ENCODE measurements around the gene LPCAT1.
A peak's percentile ranks its signal among the peaks of the same experiment; 100 is the strongest.
"Not testable (repeated sequence)": the region's sequence is repeated elsewhere in the genome, so short reads cannot be mapped to it uniquely, and the experiment has no call there.

The LPCAT1 gene

GRCh38 chr5:1520791-1521453 is 2.8 kb downstream of the LPCAT1 start:
- peak; percentile 92 for DNase-seq

- DNase-seq = no peak
Measured at GRCh38 chr5:1519631-1520210, 4.0 kb downstream of the LPCAT1 start.

- no peak for DNase-seq
Measured at GRCh38 chr5:1517838-1518237, 5.9 kb downstream of the LPCAT1 start.

GRCh38 chr5:1516615-1517601 is 6.9 kb downstream of the LPCAT1 start:
- DNase-seq = no peak

- DNase-seq = no peak
Measured at GRCh38 chr5:1515921-1516571, 7.7 kb downstream of the LPCAT1 start.

- no peak for DNase-seq
Measured at GRCh38 chr5:1515311-1515920, 8.3 kb downstream of the LPCAT1 start.

- not testable (repeated sequence) for DNase-seq
Measured at GRCh38 chr5:1514819-1515310, 8.9 kb downstream of the LPCAT1 start.

- no peak for DNase-seq
Measured at GRCh38 chr5:1514027-1514818, 9.5 kb downstream of the LPCAT1 start.

- DNase-seq = no peak
Measured at GRCh38 chr5:1513326-1514026, 10.3 kb downstream of the LPCAT1 start.

GRCh38 chr5:1512541-1513291 is 11.0 kb downstream of the LPCAT1 start:
- DNase-seq = no peak

- DNase-seq = peak; percentile 49
Measured at GRCh38 chr5:1511651-1512540, 11.9 kb downstream of the LPCAT1 start.

GRCh38 chr5:1511048-1511447 is 12.7 kb downstream of the LPCAT1 start:
- DNase-seq = no peak

GRCh38 chr5:1510631-1511030 is 13.1 kb downstream of the LPCAT1 start:
- no peak for DNase-seq

GRCh38 chr5:1510151-1510561 is 13.6 kb downstream of the LPCAT1 start:
- no peak for DNase-seq

- DNase-seq = no peak
Measured at GRCh38 chr5:1509346-1510085, 14.2 kb downstream of the LPCAT1 start.

- no peak for DNase-seq
Measured at GRCh38 chr5:1508659-1509290, 15.0 kb downstream of the LPCAT1 start.

GRCh38 chr5:1507961-1508658 is 15.7 kb downstream of the LPCAT1 start:
- no peak for DNase-seq

Measured in NCI-H82 (cell line).